HG02623 (cell line): ENCODE measurements around the gene ST8SIA4.
"Not testable (repeated sequence)": the region's sequence is repeated elsewhere in the genome, so short reads cannot be mapped to it uniquely, and the experiment has no call there.

Experiments used
- ATAC-seq: cut with Tn5 transposase; IDR thresholded peaks from one replicate; pipeline ENCODE4 v1.9.1; 2021; ENCODE audit warnings: moderate library complexity; ENCODE audit not compliant: unreplicated experiment

The ST8SIA4 gene

GRCh38 chr5:100789694-100790093 lies 113.4 kb downstream of the ST8SIA4 start:
- no peak for ATAC-seq

GRCh38 chr5:100788417-100788816 lies 114.7 kb downstream of the ST8SIA4 start:
- ATAC-seq = no peak

GRCh38 chr5:100787648-100788047 lies 115.4 kb downstream of the ST8SIA4 start:
- peak; percentile 72 for ATAC-seq

GRCh38 chr5:100785536-100785935 lies 117.5 kb downstream of the ST8SIA4 start:
- ATAC-seq = not testable (repeated sequence)

- peak; percentile 73 for ATAC-seq
Observed at GRCh38 chr5:100780376-100780870, 122.7 kb downstream of the ST8SIA4 start.

GRCh38 chr5:100779669-100780375 lies 123.3 kb downstream of the ST8SIA4 start:
- peak; percentile 28 for ATAC-seq

GRCh38 chr5:100777680-100778300 lies 125.3 kb downstream of the ST8SIA4 start:
- peak; percentile 61 for ATAC-seq

- ATAC-seq = no peak
Observed at GRCh38 chr5:100775533-100775855, 127.6 kb downstream of the ST8SIA4 start.

- ATAC-seq = no peak
Observed at GRCh38 chr5:100772548-100772947, 130.5 kb downstream of the ST8SIA4 start.

GRCh38 chr5:100772006-100772405 lies 131.1 kb downstream of the ST8SIA4 start:
- ATAC-seq = no peak

DNA sequence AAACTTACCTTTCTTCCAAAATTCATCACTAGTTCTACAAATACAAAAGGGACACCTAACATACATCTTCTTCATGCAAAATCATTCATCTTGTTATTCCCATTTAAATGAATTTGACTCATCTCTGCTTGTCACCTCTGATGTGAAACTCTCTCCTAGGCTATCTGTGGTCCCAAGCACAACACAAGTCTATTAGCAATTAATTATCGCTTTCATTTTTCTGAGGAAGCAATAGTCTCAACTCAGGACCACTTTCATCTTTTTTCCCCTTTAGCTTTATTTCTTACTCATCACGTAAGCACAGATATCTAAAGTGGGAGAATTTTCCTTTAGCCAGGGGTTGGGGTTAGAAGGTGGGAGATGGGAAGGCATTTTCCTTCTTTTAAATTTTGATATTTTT lies 131.9 kb downstream of the ST8SIA4 start:
- no peak for ATAC-seq

- ATAC-seq = no peak
Observed at GRCh38 chr5:100768221-100768620, 134.9 kb downstream of the ST8SIA4 start.

- ATAC-seq = no peak
Observed at GRCh38 chr5:100762995-100763394, 140.1 kb downstream of the ST8SIA4 start.

- no peak for ATAC-seq
Observed at GRCh38 chr5:100762108-100762507, 141.0 kb downstream of the ST8SIA4 start.

DNA sequence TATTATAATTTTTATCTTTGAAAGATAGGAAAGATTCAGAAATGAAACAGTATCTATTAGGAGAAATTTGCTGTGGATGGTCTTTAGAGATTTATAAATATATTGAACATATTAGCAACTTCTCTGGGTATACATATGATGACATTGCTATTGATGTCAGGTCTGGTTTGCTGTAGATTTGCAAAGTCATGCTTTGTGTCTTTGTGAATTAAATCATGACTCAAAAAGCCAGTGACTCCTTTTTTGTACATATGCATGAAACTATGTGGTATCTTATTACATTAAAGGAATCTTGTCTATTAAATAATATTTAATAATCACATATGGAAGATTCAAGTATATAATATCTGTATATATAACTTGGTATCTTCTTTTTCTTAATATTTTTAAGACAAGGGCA lies 141.9 kb downstream of the ST8SIA4 start:
- ATAC-seq = no peak

DNA sequence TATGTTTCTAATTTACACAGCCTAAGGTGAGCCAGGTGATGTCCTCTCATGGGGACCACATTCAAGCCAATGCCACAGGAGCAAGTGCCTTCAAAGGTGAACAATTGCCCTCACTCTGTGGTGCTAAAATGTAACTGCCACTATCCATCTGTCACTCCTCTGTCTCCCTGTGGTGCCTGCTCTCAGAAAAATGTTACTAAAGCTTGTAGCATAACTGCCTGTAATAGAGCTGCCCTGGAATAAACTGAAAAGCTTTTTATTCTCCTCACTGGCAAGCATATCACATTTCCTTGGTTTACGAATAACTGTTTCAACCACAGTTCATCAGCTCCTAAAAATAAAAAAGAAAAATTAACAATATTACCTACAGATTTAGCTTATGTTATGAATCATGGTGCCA lies 142.4 kb downstream of the ST8SIA4 start:
- no peak for ATAC-seq

GRCh38 chr5:100758780-100759179 lies 144.3 kb downstream of the ST8SIA4 start:
- no peak for ATAC-seq

DNA sequence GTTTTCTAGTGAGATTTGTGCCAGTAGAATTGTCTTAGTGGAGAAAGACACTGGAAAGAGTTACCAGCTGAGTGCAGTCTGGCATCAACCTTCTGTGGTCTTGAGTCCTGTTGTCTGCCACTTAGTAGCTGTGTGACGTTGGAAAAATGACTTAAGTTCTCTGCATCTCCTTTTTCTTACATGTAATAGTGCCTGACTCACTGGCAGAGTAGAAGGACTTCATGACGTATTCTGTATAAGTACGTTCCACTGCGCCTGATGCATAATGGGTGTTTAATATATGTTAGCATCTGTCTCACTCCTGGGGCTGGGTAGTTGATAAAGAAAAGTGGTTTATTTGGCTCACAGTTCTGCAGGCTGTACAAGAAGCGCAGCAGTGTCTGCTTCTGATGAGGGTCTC lies 144.8 kb downstream of the ST8SIA4 start:
- no peak for ATAC-seq

DNA sequence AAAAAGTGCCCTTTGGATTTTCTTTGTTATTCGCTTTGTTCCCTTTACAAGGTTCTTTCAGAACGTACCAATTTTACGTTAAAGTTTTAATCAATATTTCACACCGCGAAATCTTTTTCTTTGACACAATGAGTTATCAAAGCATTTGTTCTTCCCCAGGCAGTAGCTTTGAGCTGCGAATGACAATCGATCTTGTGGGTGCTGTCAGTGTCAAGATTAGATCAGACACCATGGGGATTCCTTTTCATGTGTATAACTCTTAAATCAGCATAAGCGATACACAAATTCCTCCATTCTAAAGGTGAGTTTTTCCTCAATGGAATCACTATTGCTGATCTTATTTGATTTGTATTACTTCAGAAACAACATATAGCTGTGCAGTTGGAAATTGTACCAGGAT lies 145.5 kb downstream of the ST8SIA4 start:
- no peak for ATAC-seq
